ENCODE results near the gene PRKAR1A. TPM values are rescaled to one million over a fixed set of nuclear protein-coding genes. Genes with fewer than 3 reads are reported as not detected.
"Not testable (repeated sequence)": the region's sequence is repeated elsewhere in the genome, so short reads cannot be mapped to it uniquely, and the experiment has no call there.

Gene PRKAR1A
- total RNA-seq, 2 donors from 2014 or later, result 245 to 252 TPM

- Mint-ChIP-seq H3K4me3 (no peak overlapping the region), H3K36me3 (ENCODE audit: insufficient read depth in 2 of 2) (peaks cover 33 to 50% of the 10 kb centered on the region in 2 donors), H3K9me3 (no peaks in the 10 kb centered on the region), H3K27ac (no peak overlapping the region), H3K27me3 (ENCODE audit: low read depth) (no peaks in the 10 kb centered on the region), H3K4me1 (ENCODE audit: low read depth) (peaks cover 58% of the 10 kb centered on the region)
- ATAC-seq (replicated peaks in 1 of 2) (no peak), DNase-seq (no peak)
Observed at GRCh38 chr17:68516732-68517131, 4.5 kb downstream of the PRKAR1A start.

DNA sequence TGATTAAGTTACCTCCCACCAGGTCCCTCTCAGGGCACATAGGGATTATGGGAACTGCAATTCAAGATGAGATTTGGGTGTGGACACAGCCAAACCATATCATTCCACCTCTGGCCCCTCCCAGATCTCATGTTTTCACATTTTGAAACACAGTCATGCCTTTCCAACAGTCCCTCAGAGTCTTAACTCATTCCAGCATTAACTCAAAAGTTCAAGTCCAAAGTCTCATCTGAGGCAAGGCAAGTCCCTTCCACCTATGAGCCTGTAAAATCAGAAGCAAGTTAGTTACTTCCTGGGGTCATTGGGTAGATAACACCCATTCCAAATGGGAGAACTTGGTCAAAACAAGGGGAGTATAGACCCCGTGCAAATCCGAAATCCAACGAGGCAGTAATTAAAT is 5.4 kb downstream of the PRKAR1A start:
- not testable (repeated sequence) for DNase-seq; H3K27me3 Mint-ChIP-seq (ENCODE audit: low read depth); ATAC-seq (replicated peaks in 1 of 2); H3K9me3 Mint-ChIP-seq; H3K4me3 Mint-ChIP-seq; H3K27ac Mint-ChIP-seq
- Mint-ChIP-seq H3K36me3 (ENCODE audit: insufficient read depth in 2 of 2) (peaks cover 32 to 54% of the 10 kb centered on the region in 2 donors), H3K4me1 (ENCODE audit: low read depth) (peaks cover 61% of the 10 kb centered on the region)

DNA sequence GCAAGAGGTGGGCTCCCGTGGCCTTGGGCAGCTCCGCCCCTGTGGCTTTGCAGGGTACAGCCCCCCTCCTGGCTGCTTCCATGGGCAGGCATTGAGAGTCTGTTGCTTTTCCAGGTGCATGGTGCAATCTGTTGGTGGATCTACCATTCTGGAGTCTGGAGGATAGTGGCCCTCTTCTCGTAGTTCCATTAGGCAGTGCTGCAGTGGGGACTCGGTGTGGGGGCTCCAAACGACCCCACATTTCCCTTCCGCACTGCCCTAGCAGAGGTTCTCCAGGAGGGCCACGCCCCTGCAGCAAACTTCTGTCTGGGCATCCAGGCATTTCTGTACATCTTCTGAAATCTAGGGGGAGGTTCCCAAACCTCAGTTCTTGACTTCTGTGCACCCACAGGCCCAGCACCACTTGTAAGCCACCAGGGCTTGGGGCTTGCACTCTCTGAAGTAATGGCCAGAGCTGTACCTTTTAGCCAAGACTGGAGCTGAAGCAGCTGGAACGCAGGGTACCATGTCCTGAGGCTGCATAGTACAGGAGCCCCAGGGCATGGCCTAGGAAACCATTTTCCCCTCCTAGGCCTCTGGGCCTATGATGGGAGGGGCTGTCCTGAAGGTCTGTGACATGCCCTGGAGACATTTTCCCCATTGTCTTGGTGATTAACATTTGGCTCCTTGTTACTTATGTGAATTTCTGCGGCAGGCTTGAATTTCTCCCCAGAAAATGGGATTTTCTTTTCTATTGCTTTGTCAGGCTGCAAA is 6.0 kb downstream of the PRKAR1A start:
- ATAC-seq (replicated peaks in 1 of 2), result no peak
- Mint-ChIP-seq H3K27ac (no peak overlapping the region), H3K4me3 (no peak overlapping the region), H3K36me3 (ENCODE audit: insufficient read depth in 2 of 2) (peaks cover 28 to 50% of the 10 kb centered on the region in 2 donors), H3K4me1 (ENCODE audit: low read depth) (peaks cover 63% of the 10 kb centered on the region), H3K27me3 (ENCODE audit: low read depth) (no peaks in the 10 kb centered on the region), H3K9me3 (no peaks in the 10 kb centered on the region)
- no peak for DNase-seq

- Mint-ChIP-seq H3K4me1 (ENCODE audit: low read depth) (peaks cover 55% of the 10 kb centered on the region), H3K27ac (peak overlapping the region; percentile 69), H3K36me3 (ENCODE audit: insufficient read depth in 2 of 2) (peaks cover 30 to 50% of the 10 kb centered on the region in 2 donors)
- not testable (repeated sequence) for H3K9me3 Mint-ChIP-seq; DNase-seq; H3K4me3 Mint-ChIP-seq; ATAC-seq (replicated peaks in 1 of 2); H3K27me3 Mint-ChIP-seq (ENCODE audit: low read depth)
Observed at GRCh38 chr17:68519051-68519450, 6.8 kb downstream of the PRKAR1A start.

GRCh38 chr17:68519911-68520310 is 7.7 kb downstream of the PRKAR1A start:
- peaks cover 30 to 57% of the 10 kb centered on the region in 2 donors for H3K36me3 Mint-ChIP-seq (ENCODE audit: insufficient read depth in 2 of 2)
- peaks cover 46% of the 10 kb centered on the region for H3K4me1 Mint-ChIP-seq (ENCODE audit: low read depth)
- H3K27ac Mint-ChIP-seq, result peak overlapping the region; percentile 6

GRCh38 chr17:68522266-68522665 is 10.0 kb downstream of the PRKAR1A start:
- Mint-ChIP-seq H3K4me3 (no peak overlapping the region), H3K27me3 (ENCODE audit: low read depth) (no peaks in the 10 kb centered on the region), H3K4me1 (ENCODE audit: low read depth) (peaks cover 26% of the 10 kb centered on the region), H3K36me3 (ENCODE audit: insufficient read depth in 2 of 2) (peaks cover 20 to 49% of the 10 kb centered on the region in 2 donors), H3K27ac (no peak overlapping the region), H3K9me3 (no peaks in the 10 kb centered on the region)
- DNase-seq (no peak), ATAC-seq (replicated peaks in 1 of 2) (no peak)

More at GRCh38 chr17:68519911-68520310, 7.7 kb downstream of the PRKAR1A start:
- Mint-ChIP-seq H3K27me3 (ENCODE audit: low read depth) (no peaks in the 10 kb centered on the region), H3K9me3 (no peaks in the 10 kb centered on the region), H3K4me3 (no peak overlapping the region)
- DNase-seq (no peak), ATAC-seq (replicated peaks in 1 of 2) (peak in 1 of 2 donors; percentile 28)

GRCh38 chr17:68526548-68526947 is 14.3 kb downstream of the PRKAR1A start:
- H3K9me3 Mint-ChIP-seq, result no peaks in the 10 kb centered on the region
- no peak for ATAC-seq (replicated peaks in 1 of 2)
- peaks cover 7% of the 10 kb centered on the region for H3K4me1 Mint-ChIP-seq (ENCODE audit: low read depth)
- no peaks in the 10 kb centered on the region for H3K27me3 Mint-ChIP-seq (ENCODE audit: low read depth)
- H3K27ac Mint-ChIP-seq, result no peak overlapping the region
- peaks cover 13 to 48% of the 10 kb centered on the region in 2 donors for H3K36me3 Mint-ChIP-seq (ENCODE audit: insufficient read depth in 2 of 2)
- DNase-seq, result no peak
- H3K4me3 Mint-ChIP-seq, result no peak overlapping the region

DNA sequence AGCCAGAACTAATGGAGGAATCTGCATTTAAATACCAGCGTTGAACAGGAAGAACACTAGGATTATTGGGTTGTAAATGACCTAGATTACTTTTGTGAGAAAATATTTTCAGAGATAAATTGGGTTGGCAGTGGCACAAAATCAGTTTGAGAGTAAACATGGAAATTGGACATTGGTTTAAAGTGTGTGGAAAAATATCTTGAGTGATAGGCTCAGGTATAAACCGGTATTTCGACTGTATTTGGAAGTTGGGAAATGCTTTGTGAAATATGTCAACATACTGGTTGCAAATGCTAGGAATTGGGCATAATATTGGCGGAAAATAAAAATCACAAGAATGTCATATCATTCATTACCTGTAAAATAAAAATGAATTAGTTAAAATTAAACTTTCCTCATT is 15.1 kb downstream of the PRKAR1A start:
- DNase-seq (no peak), ATAC-seq (replicated peaks in 1 of 2) (no peak)
- H3K36me3 Mint-ChIP-seq (ENCODE audit: insufficient read depth in 2 of 2), result peaks cover 13 to 45% of the 10 kb centered on the region in 2 donors
- H3K9me3 Mint-ChIP-seq, result no peaks in the 10 kb centered on the region
- no peaks in the 10 kb centered on the region for H3K27me3 Mint-ChIP-seq (ENCODE audit: low read depth)
- peaks cover 7% of the 10 kb centered on the region for H3K4me1 Mint-ChIP-seq (ENCODE audit: low read depth)
- H3K27ac Mint-ChIP-seq, result no peak overlapping the region
- no peak overlapping the region for H3K4me3 Mint-ChIP-seq

DNA sequence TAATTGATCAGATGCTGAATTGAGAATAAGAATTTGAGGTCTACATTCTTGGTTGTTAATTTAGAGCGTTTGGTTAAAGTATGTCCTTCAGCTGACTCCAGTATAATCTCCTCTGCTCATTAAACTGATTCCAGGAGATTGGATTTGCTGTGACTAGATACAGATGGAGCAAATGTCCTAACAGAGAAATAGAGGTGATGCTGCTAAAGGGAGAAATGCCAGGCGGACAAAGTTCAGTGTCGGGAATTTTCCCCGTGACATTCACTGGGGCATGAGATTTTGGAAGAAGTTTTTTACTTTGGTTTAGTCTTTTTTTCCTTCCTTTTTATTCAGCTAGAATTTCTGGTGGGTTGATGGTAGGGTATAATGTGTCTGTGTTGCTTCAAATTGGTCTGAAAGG is 19.0 kb downstream of the PRKAR1A start:
- H3K27ac Mint-ChIP-seq, result no peak overlapping the region
- DNase-seq (no peak), ATAC-seq (replicated peaks in 1 of 2) (no peak)
- no peak overlapping the region for H3K4me3 Mint-ChIP-seq
- H3K27me3 Mint-ChIP-seq (ENCODE audit: low read depth), result no peaks in the 10 kb centered on the region
- peaks cover 11% of the 10 kb centered on the region for H3K4me1 Mint-ChIP-seq (ENCODE audit: low read depth)
- peaks cover 9 to 37% of the 10 kb centered on the region in 2 donors for H3K36me3 Mint-ChIP-seq (ENCODE audit: insufficient read depth in 2 of 2)
- no peaks in the 10 kb centered on the region for H3K9me3 Mint-ChIP-seq

- DNase-seq (no peak), ATAC-seq (replicated peaks in 1 of 2) (no peak)
- Mint-ChIP-seq H3K27ac (no peak overlapping the region), H3K36me3 (ENCODE audit: insufficient read depth in 2 of 2) (peaks cover 9 to 37% of the 10 kb centered on the region in 2 donors), H3K4me3 (no peak overlapping the region), H3K27me3 (ENCODE audit: low read depth) (no peaks in the 10 kb centered on the region), H3K9me3 (no peaks in the 10 kb centered on the region), H3K4me1 (ENCODE audit: low read depth) (peaks cover 11% of the 10 kb centered on the region)
Observed at GRCh38 chr17:68532826-68533225, 20.6 kb downstream of the PRKAR1A start.

GRCh38 chr17:68533887-68534694 is 21.9 kb downstream of the PRKAR1A start:
- ATAC-seq (replicated peaks in 1 of 2), result peak; percentile 27 to 53
- no peaks in the 10 kb centered on the region for H3K9me3 Mint-ChIP-seq
- peaks cover 5 to 30% of the 10 kb centered on the region in 2 donors for H3K36me3 Mint-ChIP-seq (ENCODE audit: insufficient read depth in 2 of 2)

GRCh38 chr17:68534695-68535088 is 22.5 kb downstream of the PRKAR1A start:
- peaks cover 5 to 27% of the 10 kb centered on the region in 2 donors for H3K36me3 Mint-ChIP-seq (ENCODE audit: insufficient read depth in 2 of 2)
- H3K9me3 Mint-ChIP-seq, result no peaks in the 10 kb centered on the region
- ATAC-seq (replicated peaks in 1 of 2), result no peak
- no peak overlapping the region for H3K4me3 Mint-ChIP-seq
- peaks cover 11% of the 10 kb centered on the region for H3K4me1 Mint-ChIP-seq (ENCODE audit: low read depth)
- H3K27ac Mint-ChIP-seq, result peak overlapping the region; percentile 42
- H3K27me3 Mint-ChIP-seq (ENCODE audit: low read depth), result no peaks in the 10 kb centered on the region
- no peak for DNase-seq

More at GRCh38 chr17:68533887-68534694, 21.9 kb downstream of the PRKAR1A start:
- Mint-ChIP-seq H3K27ac (peak overlapping the region; percentile 34), H3K4me3 (no peak overlapping the region), H3K27me3 (ENCODE audit: low read depth) (no peaks in the 10 kb centered on the region), H3K4me1 (ENCODE audit: low read depth) (peaks cover 11% of the 10 kb centered on the region)
- DNase-seq, result no peak

- H3K4me1 Mint-ChIP-seq (ENCODE audit: low read depth), result peaks cover 11% of the 10 kb centered on the region
- no peak overlapping the region for H3K4me3 Mint-ChIP-seq
Observed at GRCh38 chr17:68535922-68536321, 23.7 kb downstream of the PRKAR1A start.

More at GRCh38 chr17:68535922-68536321, 23.7 kb downstream of the PRKAR1A start:
- Mint-ChIP-seq H3K36me3 (ENCODE audit: insufficient read depth in 2 of 2) (peaks cover 2 to 22% of the 10 kb centered on the region in 2 donors), H3K9me3 (no peaks in the 10 kb centered on the region), H3K27me3 (ENCODE audit: low read depth) (no peaks in the 10 kb centered on the region), H3K27ac (no peak overlapping the region)
- ATAC-seq (replicated peaks in 1 of 2) (no peak), DNase-seq (no peak)
